Keratinocyte (primary cell): ENCODE data around the gene MLN. TPM values are rescaled to one million over a fixed set of nuclear protein-coding genes. Genes with fewer than 3 reads are reported as not detected.

Experiments
- DNase-seq: peaks from one replicate; pipeline ENCODE4 v3.0.0-alpha.2; 2011; ENCODE audit warnings: low read depth, missing footprints, low spot score
- FAIRE-seq: peaks from 2 replicates; lab custom pipeline; 2011; peaks lifted over from hg19 to GRCh38; lab: Jason Lieb, UNC
- H2AFZ ChIP-seq: 2 replicates; pipeline ENCODE4 v1.6.0; 2012; ENCODE audit warnings: low read length, control low read depth, inconsistent platforms; ENCODE audit not compliant: control insufficient read depth
- H3K27ac ChIP-seq: 2 replicates; pipeline ENCODE4 v1.5.1; 2011; ENCODE audit warnings: low read length; ENCODE audit not compliant: control insufficient read depth, insufficient read depth
- H3K27me3 ChIP-seq: 3 replicates; pipeline ENCODE4 v1.6.0; 2011; ENCODE audit warnings: low read length; ENCODE audit not compliant: control insufficient read depth, insufficient read depth; ENCODE audit errors: extremely low read depth
- H3K36me3 ChIP-seq, 2 experiments: 2 replicates in 1 of 2; 3 replicates in 1 of 2; pipeline ENCODE4 v1.5.1; 2011; ENCODE audit warnings: low read length in 2 of 2, mild to moderate bottlenecking in 1 of 2; ENCODE audit not compliant: control insufficient read depth in 2 of 2, insufficient read depth in 2 of 2; ENCODE audit errors: extremely low read depth in 1 of 2
- H3K4me1 ChIP-seq: 3 replicates; pipeline ENCODE4 v1.5.1; 2011; ENCODE audit warnings: low read length; ENCODE audit not compliant: control insufficient read depth, insufficient read depth; ENCODE audit errors: extremely low read depth
- H3K4me2 ChIP-seq: 3 replicates; pipeline ENCODE4 v1.6.0; 2011; ENCODE audit warnings: low read depth, low read length; ENCODE audit not compliant: control insufficient read depth, insufficient read depth; ENCODE audit errors: extremely low read depth
- H3K4me3 ChIP-seq, 3 experiments: fragments of 200-600 bp in 1 of 3; sonication (generic) in 1 of 3; 2 replicates in 2 of 3; 3 replicates in 1 of 3; pipeline ENCODE4 v1.5.1; 2011 to 2016; ENCODE audit warnings: low read length in 3 of 3, mild to moderate bottlenecking in 3 of 3, control low read depth in 2 of 3, inconsistent platforms in 1 of 3, low read depth in 1 of 3, mixed read lengths in 1 of 3, mixed run types in 1 of 3, moderate library complexity in 1 of 3; ENCODE audit not compliant: control insufficient read depth in 2 of 3, insufficient read depth in 2 of 3; ENCODE audit errors: extremely low read depth in 1 of 3
- H3K79me2 ChIP-seq: 2 replicates; pipeline ENCODE4 v1.6.0; 2012; ENCODE audit warnings: low read length; ENCODE audit not compliant: control insufficient read depth, insufficient read depth
- H3K9ac ChIP-seq: 3 replicates; pipeline ENCODE4 v1.6.0; 2011; ENCODE audit warnings: low read length; ENCODE audit not compliant: control insufficient read depth, insufficient read depth; ENCODE audit errors: extremely low read depth
- H3K9me1 ChIP-seq: 3 replicates; pipeline ENCODE4 v1.6.0; 2011; ENCODE audit warnings: low read length; ENCODE audit not compliant: control insufficient read depth, insufficient read depth; ENCODE audit errors: extremely low read depth
- H3K9me3 ChIP-seq: 2 replicates; pipeline ENCODE4 v1.5.1; 2012; ENCODE audit warnings: low read depth, low read length; ENCODE audit not compliant: control insufficient read depth
- H4K20me1 ChIP-seq: 3 replicates; pipeline ENCODE4 v1.6.0; 2011; ENCODE audit warnings: low read length; ENCODE audit not compliant: control insufficient read depth, insufficient read depth; ENCODE audit errors: extremely low read depth
- EZH2 ChIP-seq: IDR thresholded peaks from one replicate; pipeline ENCODE4 v1.6.1; 2012; ENCODE audit warnings: inconsistent platforms, mild to moderate bottlenecking, low read length, moderate library complexity
- dilution Hi-C: fragments of 300-500 bp; cut with MboI; formaldehyde crosslinking; loops from one replicate; pipeline ENCODE4 v1.7.0; 2020; ENCODE audit warnings: low sequenced_read_pairs; ENCODE audit not compliant: extremely low pct_ligation_motif_present
- polyA plus RNA-seq, 5 experiments: library from polyadenylated mRNA; depleted of rRNA in 3 of 5; stranded (reverse) in 3 of 5; stranded (forward) in 1 of 5; unstranded in 1 of 5; fragments of >200 nt; gene quantifications; 1 replicate in 1 of 5; 2 replicates in 3 of 5; 3 replicates in 1 of 5; pipeline versions ENCODE4 v1.2.1 to v1.2.3, GENCODE V29; 2011 to 2012; ENCODE audit warnings: missing spikeins in 2 of 5, low read depth in 1 of 5, low replicate concordance in 1 of 5
- TF ChIP-seq, protein P1 (sequence below), 3 experiments: IDR thresholded peaks in 1 of 3; conservative IDR thresholded peaks in 1 of 3; optimal IDR thresholded peaks in 1 of 3; 2 replicates in 2 of 3; 3 replicates in 1 of 3; pipeline versions ENCODE3 to v1.5.1; 2011; ENCODE audit warnings: low read length in 3 of 3, mild to moderate bottlenecking in 3 of 3, moderate library complexity in 2 of 3, control low read depth in 1 of 3, inconsistent platforms in 1 of 3; ENCODE audit not compliant: insufficient read depth in 2 of 3; ENCODE audit errors: extremely low read depth in 1 of 3

MLN gene
- polyA plus RNA-seq, 1 donor (not counting 4 experiments of a cell fraction or from before 2014, with no cell fraction given), result not detected

- DNase-seq, result no peak
- TF ChIP-seq, protein P1, sequence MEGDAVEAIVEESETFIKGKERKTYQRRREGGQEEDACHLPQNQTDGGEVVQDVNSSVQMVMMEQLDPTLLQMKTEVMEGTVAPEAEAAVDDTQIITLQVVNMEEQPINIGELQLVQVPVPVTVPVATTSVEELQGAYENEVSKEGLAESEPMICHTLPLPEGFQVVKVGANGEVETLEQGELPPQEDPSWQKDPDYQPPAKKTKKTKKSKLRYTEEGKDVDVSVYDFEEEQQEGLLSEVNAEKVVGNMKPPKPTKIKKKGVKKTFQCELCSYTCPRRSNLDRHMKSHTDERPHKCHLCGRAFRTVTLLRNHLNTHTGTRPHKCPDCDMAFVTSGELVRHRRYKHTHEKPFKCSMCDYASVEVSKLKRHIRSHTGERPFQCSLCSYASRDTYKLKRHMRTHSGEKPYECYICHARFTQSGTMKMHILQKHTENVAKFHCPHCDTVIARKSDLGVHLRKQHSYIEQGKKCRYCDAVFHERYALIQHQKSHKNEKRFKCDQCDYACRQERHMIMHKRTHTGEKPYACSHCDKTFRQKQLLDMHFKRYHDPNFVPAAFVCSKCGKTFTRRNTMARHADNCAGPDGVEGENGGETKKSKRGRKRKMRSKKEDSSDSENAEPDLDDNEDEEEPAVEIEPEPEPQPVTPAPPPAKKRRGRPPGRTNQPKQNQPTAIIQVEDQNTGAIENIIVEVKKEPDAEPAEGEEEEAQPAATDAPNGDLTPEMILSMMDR (optimal IDR thresholded peaks at IDR 0.05 in 1 of 3, IDR thresholded peaks at IDR 0.05 in 1 of 3, conservative IDR thresholded peaks at IDR 0.05 in 1 of 3; ENCODE audit: extremely low read depth in 1 of 3, insufficient read depth in 2 of 3, low read length in 3 of 3), result no peak
- no peak for TF ChIP-seq EZH2
- no peaks in the 10 kb centered on the region for H4K20me1 ChIP-seq
- H3K4me2 ChIP-seq, result no peak overlapping the region
- no peak overlapping the region for H3K9ac ChIP-seq
- peaks cover 25% of the 10 kb centered on the region for H3K4me1 ChIP-seq
- FAIRE-seq, result no peak
- H3K79me2 ChIP-seq, result no peaks in the 10 kb centered on the region
- H3K27me3 ChIP-seq, result peaks cover 5% of the 10 kb centered on the region
- no peak overlapping the region for H3K27ac ChIP-seq
- H3K9me3 ChIP-seq, result no peaks in the 10 kb centered on the region
- no peak overlapping the region for H2AFZ ChIP-seq
- H3K4me3 ChIP-seq, result no peak overlapping the region
- no peaks in the 10 kb centered on the region for H3K36me3 ChIP-seq
- dilution Hi-C loops, result no loop called here
- peaks cover 2% of the 10 kb centered on the region for H3K9me1 ChIP-seq
Measured at GRCh38 chr6:33845031-33845745, 41.4 kb upstream of the MLN start.

DNA sequence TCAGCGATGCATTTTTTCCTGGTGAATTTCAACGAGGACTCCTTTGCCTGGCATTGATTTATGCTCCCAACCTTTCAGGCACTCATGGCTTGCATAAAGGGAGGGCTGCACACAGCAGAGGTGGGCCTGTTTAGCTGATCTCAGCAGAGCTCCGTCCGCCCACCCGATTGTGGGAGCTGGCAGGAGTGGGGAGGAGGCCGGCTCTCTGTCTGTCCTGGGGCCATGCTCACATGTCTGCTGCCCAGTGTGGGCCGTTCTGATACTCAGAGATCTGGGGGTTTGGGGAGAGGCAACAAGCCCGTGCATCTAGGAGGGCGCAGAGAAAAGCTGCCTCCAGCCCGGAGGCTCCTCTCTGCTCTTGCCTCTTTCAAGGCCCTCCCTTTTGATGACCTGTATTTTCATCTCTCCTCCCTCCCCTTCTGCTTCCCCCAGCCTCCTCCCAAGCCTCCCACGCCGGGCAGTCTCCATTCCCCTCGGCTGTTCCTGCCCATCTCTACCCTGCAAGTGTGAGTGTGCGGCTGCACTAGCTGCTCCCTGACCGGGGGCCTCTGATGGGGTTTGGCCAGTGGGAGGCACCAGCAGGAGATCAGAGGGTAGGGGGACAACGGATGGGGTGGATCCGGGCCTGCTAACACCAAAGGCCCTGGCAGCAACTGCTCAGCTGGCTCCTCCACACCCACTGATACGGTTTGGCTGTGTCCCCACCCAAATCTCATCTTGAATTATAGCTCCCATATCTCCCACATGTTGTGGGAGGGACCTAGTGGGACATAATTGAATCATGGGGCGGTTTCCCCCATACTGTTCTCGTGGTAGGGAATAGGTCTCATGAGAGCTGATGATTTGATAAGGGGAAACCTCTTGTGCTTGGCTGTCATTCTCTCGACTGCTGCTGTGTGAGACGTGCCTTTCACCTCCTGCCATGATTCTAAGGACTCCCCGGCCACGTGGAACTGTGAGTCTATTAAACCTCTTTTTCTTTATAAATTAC lies 39.6 kb upstream of the MLN start:
- Histone ChIP-seq H3K27me3 (no peaks in the 10 kb centered on the region), H3K36me3 (no peaks in the 10 kb centered on the region), H3K9me1 (peaks cover 2% of the 10 kb centered on the region), H3K79me2 (no peaks in the 10 kb centered on the region), H3K4me3 (no peak overlapping the region), H3K9me3 (no peaks in the 10 kb centered on the region), H3K4me1 (peaks cover 42% of the 10 kb centered on the region), H2AFZ (no peak overlapping the region), H3K4me2 (no peak overlapping the region), H3K27ac (no peak overlapping the region), H3K9ac (no peak overlapping the region), H4K20me1 (no peaks in the 10 kb centered on the region)
- dilution Hi-C loops, result no loop called here
- FAIRE-seq, result no peak
- TF ChIP-seq, protein P1 (optimal IDR thresholded peaks at IDR 0.05 in 1 of 3, IDR thresholded peaks at IDR 0.05 in 1 of 3, conservative IDR thresholded peaks at IDR 0.05 in 1 of 3; ENCODE audit: extremely low read depth in 1 of 3, insufficient read depth in 2 of 3, low read length in 3 of 3), result no peak
- no peak for TF ChIP-seq EZH2
- no peak for DNase-seq
